Endometrial microvascular endothelial cells (primary cell): Measurements from ENCODE around the gene PRKN. TPM values are rescaled to one million over a fixed set of nuclear protein-coding genes. Genes with fewer than 3 reads are reported as not detected.

ENCODE experiments used
- in situ Hi-C: cut with HindIII; loops from 2 replicates; pipeline ENCODE4 v1.10.0; 2017; ENCODE audit warnings: low sequenced_read_pairs, low pct_unique_long_range_greater_than_20kb; ENCODE audit errors: inconsistent ontology term
- total RNA-seq: library from RNA; depleted of rRNA; stranded (reverse); fragments of >200 nt; gene quantifications from one replicate; pipeline ENCODE4 v1.2.3, GENCODE V29; 2015; ENCODE audit errors: inconsistent ontology term

The PRKN gene
- total RNA-seq, 1 donor from 2014 or later, result not detected

DNA sequence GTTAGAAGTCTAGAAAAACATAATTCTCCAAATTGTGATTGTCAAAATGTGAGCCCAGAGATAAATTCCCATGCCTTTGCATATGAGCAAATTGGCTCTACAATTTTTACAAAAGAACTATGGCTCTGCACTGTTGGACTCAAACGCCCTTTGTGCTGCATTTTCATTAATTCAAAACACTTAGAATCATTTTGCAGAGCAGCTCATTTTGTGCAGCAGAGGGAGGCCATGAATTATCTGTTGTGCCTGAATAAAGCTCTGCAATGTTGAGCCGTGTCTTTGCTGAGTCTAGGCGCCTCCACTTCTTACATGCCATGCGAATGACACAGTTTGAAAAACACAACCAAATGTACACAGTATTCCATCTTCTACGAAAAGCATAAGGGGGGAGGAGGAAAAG is 230.2 kb downstream of the PRKN start:
- in situ Hi-C loops, result no loop called here

DNA sequence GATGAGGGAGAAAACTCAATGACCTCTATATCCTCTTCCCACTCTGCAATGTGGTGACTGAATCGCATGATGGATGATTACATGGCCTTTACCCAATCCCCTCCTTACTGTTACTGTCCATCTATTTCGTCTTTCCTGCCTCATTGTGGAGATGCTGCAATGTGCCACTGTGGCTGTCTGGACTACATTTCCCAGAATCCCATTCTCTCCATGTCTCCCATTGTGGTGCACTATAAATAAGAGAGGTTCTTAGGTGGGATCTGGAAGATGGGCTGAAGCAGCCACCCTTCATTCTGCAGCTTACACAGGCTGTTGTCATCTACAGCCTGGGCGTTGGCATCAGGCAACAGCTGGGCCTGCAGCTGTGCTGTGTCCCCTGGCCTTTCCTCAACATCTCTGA is 233.6 kb downstream of the PRKN start:
- in situ Hi-C loops, result no loop called here

DNA sequence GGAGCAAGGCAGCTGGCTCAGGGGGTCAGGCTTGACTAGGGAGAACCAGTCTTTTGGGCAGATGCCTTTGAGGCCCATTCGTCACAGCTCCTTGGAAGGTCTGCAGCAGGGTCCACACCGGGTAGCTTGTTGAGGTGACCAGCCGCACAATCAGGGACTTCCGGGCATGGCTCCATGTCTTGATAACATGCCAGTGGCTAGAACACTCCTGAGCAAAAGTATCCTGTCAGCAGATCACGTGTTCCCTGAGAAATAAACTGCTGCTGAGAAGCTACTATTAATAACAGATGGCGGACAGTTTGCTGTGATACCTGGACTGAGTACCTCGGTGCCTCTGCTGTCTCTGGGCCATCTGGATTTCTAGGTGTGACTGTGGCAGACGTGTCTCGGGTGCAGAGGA is 235.9 kb downstream of the PRKN start:
- in situ Hi-C loops, result no loop called here

DNA sequence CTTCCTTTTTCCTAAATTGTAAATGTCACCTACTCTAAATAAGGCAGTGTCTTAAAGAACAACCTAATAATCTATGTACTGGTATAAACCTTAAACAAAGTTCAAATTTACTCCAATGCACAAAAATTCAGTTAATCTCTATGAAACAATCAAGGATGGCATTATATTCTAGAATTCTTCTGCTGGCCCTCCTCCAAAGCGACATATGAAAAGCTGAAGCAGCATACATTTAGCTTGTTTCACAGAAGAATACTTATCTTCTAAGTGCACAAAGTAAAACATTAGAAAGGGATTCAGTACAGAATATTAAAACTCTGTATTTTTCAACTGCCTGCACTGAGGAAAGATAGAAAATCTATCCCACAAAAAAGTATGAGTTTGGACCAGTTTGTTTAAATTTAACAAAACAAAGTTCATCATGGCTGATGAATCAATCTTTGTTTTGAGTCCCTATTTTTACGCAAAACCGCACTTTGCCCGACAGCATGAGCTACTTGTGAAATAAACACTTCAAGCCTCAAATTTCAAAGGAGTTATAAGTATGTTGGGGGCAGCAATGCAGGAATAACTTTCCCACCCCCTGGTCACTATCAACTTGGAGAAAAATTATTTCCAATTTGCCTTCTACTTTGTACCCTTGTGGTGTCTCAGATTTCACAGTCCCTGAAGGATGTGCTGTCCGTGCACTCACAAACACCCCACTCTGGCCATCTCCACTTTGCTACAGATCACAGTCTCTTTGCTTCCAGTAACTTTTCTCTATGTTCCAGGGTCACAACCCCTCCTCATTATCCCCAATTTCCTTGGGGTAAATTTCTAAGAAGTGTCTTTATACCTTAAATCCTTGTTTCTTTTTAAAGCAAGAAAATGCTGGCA is 238.2 kb downstream of the PRKN start:
- in situ Hi-C loops, result no loop called here

DNA sequence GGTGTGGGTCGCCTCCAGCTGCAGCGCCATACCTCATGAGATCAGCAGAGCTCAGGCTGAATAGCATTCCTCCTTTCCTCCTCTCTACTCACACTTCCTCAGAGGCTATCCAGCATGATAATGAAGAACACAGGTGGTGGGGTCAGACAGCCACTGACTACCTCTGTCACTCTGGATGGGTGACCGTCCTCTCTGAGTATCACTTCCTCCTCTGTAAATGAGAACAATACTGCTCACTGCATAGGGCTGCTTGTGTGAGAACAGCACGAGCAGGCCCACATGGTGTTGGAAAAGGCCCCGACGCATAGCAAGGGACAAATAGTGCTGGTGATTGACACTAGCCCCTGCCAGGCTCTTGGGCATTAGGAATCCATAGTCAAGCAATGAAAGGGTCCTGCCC is 239.1 kb downstream of the PRKN start:
- in situ Hi-C loops, result no loop called here

DNA sequence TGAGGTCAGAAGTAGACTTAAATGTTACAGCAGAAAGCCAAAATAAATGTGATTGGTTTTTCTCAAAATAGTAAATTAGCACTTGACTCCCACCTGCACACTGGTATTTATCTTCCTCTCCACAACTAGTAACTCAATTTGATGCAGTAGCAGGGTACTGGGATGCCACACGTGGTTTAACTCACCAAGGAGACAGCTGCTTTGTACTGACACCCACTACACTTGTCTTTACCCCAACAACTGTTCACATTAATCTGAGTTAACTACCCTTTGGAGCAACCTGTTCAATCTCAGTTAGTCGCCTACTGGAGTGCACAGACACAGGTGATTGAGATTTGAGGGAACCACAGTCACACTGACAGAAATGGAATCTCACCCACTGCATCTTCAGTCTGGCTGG is 242.1 kb downstream of the PRKN start:
- in situ Hi-C loops, result no loop called here

DNA sequence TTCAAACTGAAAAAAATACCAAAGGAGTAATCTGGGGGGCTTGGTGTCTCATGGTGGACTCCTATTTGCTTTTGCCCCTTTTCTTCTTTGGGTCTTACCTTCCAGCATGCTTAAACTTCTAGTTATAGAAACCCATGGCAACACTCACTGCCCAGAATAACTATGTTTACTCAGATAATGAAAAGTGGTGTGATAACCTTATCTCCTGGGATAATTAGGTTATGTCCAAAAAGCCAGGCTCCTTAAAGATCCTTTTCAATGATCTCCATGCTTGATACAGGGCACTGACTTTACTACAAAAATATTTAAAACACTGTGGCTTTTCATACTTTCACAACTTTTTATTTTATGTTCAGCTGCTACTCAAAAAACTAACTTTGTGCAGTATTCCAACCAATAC is 245.6 kb downstream of the PRKN start:
- in situ Hi-C loops, result no loop called here

DNA sequence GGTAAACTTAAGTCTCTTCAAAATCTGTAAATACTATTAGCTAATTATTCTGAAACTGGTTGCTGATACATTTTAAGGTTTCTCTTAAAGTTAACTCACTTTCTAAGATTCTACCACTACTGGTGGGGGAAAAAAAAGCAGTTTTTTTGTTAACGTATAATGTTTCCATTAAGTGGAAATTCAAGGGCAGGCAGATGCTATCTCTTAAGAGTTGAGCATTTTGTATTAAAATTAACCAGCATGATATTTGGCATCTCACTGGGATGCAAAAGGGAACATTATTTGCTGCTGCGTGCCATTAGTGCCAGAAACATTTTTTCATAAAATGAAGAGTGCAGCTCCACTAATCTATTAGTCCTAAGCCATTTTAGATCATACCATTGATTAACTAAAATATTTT is 246.2 kb downstream of the PRKN start:
- in situ Hi-C loops, result no loop called here

DNA sequence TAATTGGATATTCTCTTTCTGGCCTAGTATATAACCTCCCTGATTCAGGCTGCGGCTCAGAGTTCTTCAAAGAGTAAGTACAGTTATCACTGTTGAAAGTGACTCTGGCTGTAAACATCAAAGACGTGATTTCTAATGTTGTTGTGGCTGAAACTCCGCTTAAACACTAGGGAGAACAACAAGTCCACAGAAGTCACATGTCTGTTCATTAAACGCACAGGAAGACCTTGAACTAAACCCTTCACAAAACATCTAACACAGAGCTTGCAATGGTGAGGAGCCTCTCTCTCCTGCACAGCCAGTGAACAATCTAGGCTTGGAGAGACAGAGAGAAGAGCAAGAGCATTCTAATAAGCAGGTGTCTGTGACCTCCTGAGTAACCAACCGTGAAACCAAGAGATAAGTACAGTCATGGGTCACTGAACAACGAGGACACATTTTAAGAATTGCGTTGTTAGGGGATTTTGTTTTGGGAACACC is 249.3 kb downstream of the PRKN start:
- in situ Hi-C loops, result no loop called here

DNA sequence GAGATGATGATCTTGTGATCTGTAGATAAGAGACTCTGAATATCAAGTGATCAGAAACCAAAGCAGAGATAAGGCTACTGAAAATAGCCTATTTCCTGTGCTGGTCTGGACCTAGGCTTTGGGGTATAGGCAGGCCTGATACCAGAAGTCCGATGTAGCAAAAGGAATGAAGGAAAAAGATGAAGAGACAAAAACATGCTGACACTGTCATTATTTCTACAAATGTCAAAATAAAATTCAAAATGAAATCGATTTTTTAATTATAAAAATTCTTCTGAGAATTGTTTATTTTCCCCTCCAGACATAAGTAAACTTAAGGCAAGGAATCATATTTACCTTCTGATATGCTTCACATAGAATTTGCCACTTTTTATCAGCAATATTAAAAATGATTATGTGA is 252.8 kb downstream of the PRKN start:
- in situ Hi-C loops, result no loop called here

DNA sequence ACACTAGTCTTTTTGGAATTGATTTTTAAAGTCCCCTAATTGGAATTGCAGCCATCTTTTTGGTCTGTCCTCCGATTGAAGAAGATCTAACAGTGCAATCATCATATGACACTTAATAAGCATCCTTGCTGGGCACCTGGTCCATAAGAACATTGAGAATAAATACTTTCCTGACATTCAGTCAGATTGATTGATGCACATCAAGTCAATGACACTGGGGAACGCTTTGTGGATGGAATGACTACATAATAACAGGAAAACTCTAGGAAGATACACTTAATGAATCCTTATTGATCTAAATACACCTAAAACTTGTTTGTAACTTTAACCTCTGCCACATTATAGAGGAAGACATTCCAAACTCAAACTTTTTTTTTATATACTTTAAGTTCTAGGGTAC is 255.7 kb downstream of the PRKN start:
- in situ Hi-C loops, result no loop called here

DNA sequence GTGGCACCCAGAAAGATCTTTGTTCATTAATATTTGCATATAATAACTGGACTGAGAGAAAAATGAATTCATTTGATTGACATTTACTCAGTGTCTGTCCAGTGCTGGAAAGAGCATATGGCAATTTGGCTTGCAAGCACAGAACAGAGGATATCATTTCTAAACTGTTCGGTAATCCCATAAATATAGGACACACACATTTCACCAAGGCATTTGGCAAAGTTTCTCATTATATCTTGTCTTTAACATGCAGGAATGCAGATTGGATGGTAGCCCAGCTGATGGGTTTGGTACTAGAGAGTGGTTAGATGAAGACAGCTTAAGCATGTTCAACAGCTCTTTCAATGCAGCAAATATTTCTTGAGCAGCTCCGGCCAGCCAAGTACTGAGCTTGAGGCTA is 259.2 kb downstream of the PRKN start:
- in situ Hi-C loops, result no loop called here

DNA sequence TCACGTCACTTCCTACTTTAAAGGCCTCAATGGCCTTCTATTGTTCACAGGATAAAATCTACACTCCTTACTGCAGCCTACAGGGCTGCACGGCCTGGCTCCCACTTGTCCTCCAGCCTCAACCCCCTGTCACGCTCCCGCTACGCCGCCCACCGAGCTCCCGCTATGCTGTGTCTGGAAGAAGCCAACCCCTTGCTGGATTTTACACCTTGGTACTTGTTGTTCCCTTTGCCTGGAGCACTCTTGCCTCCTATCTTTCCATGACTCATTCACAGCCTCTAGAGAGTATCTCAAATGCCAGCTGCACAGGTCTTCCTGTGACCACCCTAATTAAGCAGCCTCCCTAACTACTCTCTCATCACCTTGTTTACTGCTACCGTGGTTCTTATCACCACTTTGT is 259.9 kb downstream of the PRKN start:
- in situ Hi-C loops, result no loop called here

DNA sequence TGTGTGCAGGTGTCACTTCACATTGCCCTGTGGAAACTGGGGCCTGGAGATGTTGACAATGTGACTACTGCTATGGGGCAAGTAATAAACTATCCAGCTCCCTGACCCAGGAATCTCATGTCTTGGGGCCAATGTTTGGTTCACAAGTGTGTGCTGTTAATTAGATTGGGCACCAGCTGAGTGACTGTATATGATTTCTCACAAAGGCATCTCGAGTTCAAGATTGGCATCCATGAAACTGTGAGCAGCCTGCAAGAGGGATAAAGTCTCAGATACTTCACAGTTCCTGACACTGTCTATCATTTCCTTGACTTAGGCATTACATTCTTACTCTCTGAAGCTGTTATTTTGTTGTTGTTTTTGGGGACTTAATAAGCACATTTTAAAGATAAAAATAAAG is 264.0 kb downstream of the PRKN start:
- in situ Hi-C loops, result no loop called here

DNA sequence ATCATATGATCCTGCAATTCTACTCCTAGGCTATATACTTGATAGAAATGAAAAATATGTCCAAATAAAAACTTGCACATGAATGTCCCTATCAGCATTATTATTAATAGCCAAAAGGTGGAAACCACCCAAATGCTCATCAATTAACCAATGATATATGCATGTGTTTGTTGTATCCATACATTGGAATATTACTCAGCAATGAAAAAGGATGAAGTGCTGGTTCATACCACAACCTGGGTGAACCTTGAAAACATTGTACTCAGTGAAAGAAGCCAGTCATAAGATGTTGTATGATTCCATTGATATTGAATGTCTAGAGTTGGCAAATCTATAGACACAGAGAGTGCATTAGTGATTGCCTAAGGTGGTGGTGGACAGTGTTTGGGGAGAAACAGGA is 267.6 kb downstream of the PRKN start:
- in situ Hi-C loops, result no loop called here

DNA sequence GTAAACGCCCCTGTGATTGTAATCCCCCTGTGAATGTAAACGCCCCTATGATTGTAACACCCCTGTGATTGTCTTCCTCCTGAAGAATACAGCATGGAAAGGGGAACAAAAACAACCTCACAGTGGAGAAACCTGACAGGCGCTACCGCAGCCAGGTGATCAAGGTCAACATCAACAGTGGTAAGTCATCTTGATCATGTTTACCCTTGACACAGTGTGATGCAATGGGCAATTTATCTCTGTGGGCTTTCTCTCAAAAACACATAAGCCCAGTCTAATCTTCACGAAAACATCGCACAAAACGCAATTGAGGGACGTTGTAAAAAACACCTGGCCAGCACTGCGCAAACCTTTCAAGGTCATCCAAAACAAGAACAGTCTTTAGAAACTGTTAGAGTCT is 277.2 kb downstream of the PRKN start:
- in situ Hi-C loops, result no loop called here

DNA sequence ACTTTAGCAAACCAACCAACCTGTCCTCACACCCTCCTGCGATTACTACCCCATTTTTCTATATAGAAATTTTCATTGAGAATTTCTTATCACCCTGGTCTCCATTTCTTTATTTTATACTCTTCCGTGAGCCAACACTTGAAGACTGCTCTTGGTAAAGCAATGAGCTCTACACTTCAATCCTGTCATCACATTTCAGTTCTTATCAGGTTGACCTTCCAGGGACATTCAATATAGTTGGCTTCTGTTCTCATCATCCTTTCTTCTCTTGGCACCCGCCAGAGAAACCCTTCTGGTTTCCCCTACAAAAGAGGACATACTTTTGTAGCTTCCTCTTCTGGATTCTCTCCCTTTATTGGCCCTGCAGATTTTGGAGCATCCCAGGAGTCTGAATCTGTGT is 279.3 kb downstream of the PRKN start:
- in situ Hi-C loops, result no loop called here

DNA sequence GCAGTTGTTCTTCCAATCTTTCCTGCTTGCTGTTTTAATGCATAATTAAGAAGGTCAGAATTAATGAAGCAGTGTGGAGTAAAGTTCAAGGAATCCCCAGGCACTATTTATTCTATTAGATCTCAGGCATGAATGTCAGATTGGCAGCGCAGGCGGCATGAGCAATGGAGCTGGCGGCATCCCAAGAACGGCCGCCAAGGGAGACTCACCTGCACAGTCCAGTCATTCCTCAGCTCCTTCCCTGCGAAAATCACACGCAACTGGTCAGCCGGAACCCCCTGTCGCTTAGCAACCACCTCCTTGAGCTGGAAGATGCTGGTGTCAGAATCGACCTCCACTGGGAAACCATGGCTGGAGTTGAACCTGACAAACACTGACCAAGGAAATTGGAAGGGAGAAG is 284.5 kb downstream of the PRKN start:
- in situ Hi-C loops, result no loop called here

DNA sequence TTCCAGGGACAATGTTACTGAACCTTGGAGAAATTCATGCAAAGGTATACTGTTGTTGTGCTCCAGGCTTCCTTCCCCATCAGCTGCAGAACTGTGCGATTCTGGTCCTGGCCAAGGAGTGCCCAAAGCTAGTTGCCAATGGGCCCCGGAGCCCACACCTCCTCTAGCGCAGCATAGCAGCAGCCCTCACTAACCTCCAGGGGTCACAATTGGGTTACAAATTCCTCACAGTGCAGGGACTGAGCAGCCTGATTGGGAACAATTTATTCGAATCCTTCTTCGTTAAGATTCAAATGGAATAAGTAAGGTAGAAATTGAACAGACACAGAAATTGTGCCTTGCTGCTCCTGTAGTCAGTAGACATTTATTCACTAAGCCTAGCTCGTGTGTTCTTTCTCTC is 284.9 kb downstream of the PRKN start:
- in situ Hi-C loops, result no loop called here

DNA sequence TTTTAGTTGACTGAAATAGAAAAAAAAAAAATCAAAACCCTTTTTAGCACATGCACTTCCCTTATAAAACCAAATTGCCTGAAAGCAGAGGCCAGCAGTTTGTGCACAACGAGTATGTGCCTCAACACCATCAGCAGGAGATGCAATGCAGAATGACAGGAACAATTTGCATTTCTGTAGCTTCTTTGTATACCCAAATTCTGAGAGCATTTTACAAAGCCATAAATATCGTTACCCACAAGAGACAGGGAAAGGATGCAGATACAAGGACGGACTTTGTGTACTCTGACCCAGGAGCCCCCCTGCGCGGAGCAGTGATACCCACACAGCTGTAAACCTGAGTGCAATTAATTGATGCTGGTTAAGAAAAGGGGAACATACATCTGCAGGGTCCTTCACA is 285.6 kb downstream of the PRKN start:
- in situ Hi-C loops, result no loop called here

DNA sequence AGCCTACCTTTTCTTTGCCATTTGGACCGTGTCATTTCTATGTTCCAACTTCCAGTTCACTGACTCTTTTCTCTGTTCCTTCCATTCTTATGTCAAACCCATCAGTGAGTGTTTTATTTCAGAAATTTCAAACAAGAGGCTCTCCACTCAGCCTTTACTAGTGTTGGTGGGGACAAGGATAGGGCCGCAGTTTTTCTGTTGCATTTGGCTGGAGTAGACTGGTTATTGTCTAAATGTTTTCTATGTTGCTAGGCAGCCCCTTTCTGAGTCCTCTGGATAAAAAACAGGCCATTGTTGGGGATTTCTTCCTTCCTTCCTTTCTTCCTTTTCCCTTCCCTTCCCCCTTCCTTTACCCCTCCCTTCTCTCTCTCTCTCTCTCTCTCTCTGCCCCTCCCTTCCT is 288.6 kb downstream of the PRKN start:
- in situ Hi-C loops, result no loop called here
